ENCODE measurements around the gene IGF1R. TPM values are rescaled to one million over a fixed set of nuclear protein-coding genes. Genes with fewer than 3 reads are reported as not detected.

The IGF1R gene
- total and polyA plus RNA-seq, 2 experiments from 2014 or later: 10.8 to 42.9 TPM

DNA sequence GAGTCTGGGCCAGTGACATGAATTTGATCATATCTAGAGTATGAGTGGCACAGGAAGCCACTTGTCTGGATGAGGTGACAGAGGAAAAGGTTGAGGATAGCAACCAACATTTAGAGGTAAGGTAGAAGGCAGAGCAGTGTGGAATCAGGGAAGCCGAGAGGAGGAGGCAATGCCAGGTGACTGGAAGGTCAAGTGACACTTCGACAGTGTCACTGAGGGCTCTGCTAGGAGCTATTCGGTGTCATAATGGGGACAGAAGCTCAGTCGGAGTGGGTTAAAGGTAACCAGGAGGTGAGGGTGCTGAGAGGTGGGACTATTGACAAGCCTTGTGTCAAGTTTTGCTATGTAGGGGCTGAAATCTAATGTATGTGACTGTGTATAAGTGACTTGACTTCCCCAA lies 56.7 kb downstream of the IGF1R start:
- no peaks in the 10 kb centered on the region for H3K9me2 ChIP-seq (replicated peaks; ENCODE audit: insufficient read depth)
- H3K79me2 ChIP-seq: peaks cover 95% of the 10 kb centered on the region
- DNase-seq (ENCODE audit: low spot score): no peak
- peaks cover 3% of the 10 kb centered on the region for H3K4me1 ChIP-seq (ENCODE audit: insufficient read depth)
- no peak overlapping the region for H3K27ac ChIP-seq
- H3K4me3 ChIP-seq: no peak overlapping the region
- no peak overlapping the region for H3K4me2 ChIP-seq
- 87% methylated on average over 4 of the region's 4 CpGs for WGBS (ENCODE audit: low lambda C conversion rate, missing lambda C conversion rate)
- no peaks in the 10 kb centered on the region for H3K36me3 ChIP-seq (replicated peaks; ENCODE audit: insufficient read depth, low read depth)
- H2AFZ ChIP-seq: no peak overlapping the region
- peaks cover 54% of the 10 kb centered on the region for H4K20me1 ChIP-seq (ENCODE audit: insufficient read depth, poor library complexity, severe bottlenecking)
- H3K27me3 ChIP-seq: no peaks in the 10 kb centered on the region
- no peaks in the 10 kb centered on the region for H3K9me3 ChIP-seq (ENCODE audit: low read depth)
- TF ChIP-seq EZH2phosphoT487 (IDR thresholded peaks at IDR 0.05; ENCODE audit: low read depth, severe bottlenecking, unreplicated experiment) (no peak), EZH2 (IDR thresholded peaks at IDR 0.05; ENCODE audit: borderline replicate concordance) (no peak), CTCF (IDR thresholded peaks at IDR 0.05; ENCODE audit: poor library complexity) (no peak)

DNA sequence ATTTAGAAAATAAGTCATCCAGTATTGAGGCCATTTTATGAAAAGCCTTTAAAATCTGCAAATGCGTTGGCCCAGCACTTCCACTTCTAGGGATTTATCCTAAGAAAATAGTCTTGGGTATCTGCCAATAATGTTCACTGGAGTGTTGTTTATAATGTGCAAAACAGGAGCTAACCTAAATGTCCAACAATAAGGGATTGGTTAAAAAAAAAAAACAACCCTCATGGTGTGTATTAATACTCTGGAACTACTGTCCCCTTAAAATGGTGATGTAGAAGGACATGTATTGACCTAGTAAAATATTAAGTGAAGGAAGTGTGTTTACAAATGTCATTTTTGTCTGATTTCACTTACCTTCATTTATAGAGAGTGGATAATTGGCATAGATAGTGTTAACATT lies 58.0 kb downstream of the IGF1R start:
- Histone ChIP-seq H3K4me1 (ENCODE audit: insufficient read depth) (no peaks in the 10 kb centered on the region), H3K36me3 (replicated peaks; ENCODE audit: insufficient read depth, low read depth) (no peaks in the 10 kb centered on the region), H3K27me3 (no peaks in the 10 kb centered on the region), H3K27ac (no peak overlapping the region), H3K4me3 (no peak overlapping the region), H2AFZ (no peak overlapping the region), H4K20me1 (ENCODE audit: insufficient read depth, poor library complexity, severe bottlenecking) (peaks cover 52% of the 10 kb centered on the region), H3K79me2 (peaks cover 95% of the 10 kb centered on the region), H3K4me2 (no peak overlapping the region), H3K9me3 (ENCODE audit: low read depth) (no peaks in the 10 kb centered on the region), H3K9me2 (replicated peaks; ENCODE audit: insufficient read depth) (no peaks in the 10 kb centered on the region)
- no peak for TF ChIP-seq CTCF (IDR thresholded peaks at IDR 0.05; ENCODE audit: poor library complexity)
- TF ChIP-seq EZH2 (IDR thresholded peaks at IDR 0.05; ENCODE audit: borderline replicate concordance): no peak
- no peak for TF ChIP-seq EZH2phosphoT487 (IDR thresholded peaks at IDR 0.05; ENCODE audit: low read depth, severe bottlenecking, unreplicated experiment)
- 68% methylated on average over 1 of the region's 1 CpG for WGBS (ENCODE audit: low lambda C conversion rate, missing lambda C conversion rate)
- no peak for DNase-seq (ENCODE audit: low spot score)

DNA sequence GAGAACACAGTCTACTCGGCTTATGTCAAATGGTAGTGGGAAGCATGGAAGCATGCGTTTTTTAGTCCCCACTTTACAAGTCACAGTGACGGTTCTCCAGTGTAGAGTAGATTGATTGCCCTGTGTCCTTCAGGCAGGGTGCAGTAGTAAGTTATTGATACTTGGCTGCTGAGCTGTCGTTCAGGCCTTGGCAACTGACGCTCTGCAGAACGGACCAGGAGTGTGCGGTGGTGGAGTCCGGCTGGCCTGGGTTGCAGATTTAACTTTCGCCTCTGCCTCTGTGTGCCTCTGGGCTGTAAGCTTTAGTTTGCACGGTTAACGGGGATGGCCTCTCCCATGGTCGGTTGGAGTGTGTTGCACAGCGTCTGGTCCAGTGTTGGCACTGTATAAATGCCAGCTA lies 58.6 kb downstream of the IGF1R start:
- DNase-seq (ENCODE audit: low spot score): no peak
- Histone ChIP-seq H3K4me1 (ENCODE audit: insufficient read depth) (no peaks in the 10 kb centered on the region), H3K4me2 (no peak overlapping the region), H3K9me2 (replicated peaks; ENCODE audit: insufficient read depth) (no peaks in the 10 kb centered on the region), H3K4me3 (no peak overlapping the region), H4K20me1 (ENCODE audit: insufficient read depth, poor library complexity, severe bottlenecking) (peaks cover 53% of the 10 kb centered on the region), H3K27me3 (no peaks in the 10 kb centered on the region), H3K79me2 (peaks cover 95% of the 10 kb centered on the region), H3K36me3 (replicated peaks; ENCODE audit: insufficient read depth, low read depth) (no peaks in the 10 kb centered on the region), H3K9me3 (ENCODE audit: low read depth) (no peaks in the 10 kb centered on the region), H2AFZ (no peak overlapping the region), H3K27ac (no peak overlapping the region)
- TF ChIP-seq EZH2phosphoT487 (IDR thresholded peaks at IDR 0.05; ENCODE audit: low read depth, severe bottlenecking, unreplicated experiment) (no peak), EZH2 (IDR thresholded peaks at IDR 0.05; ENCODE audit: borderline replicate concordance) (no peak), CTCF (IDR thresholded peaks at IDR 0.05; ENCODE audit: poor library complexity) (no peak)
- WGBS (ENCODE audit: low lambda C conversion rate, missing lambda C conversion rate): 78% methylated on average over 13 of the region's 13 CpGs
